ENCODE measurements around the gene CAVIN1.
A peak's percentile ranks its signal among the peaks of the same experiment; 100 is the strongest.

CAVIN1 gene

GRCh38 chr17:42405076-42405475 lies 18.0 kb downstream of the CAVIN1 start:
- Histone ChIP-seq H4K20me1 (ENCODE audit: low read depth, low read length) (no peaks in the 10 kb centered on the region), H3K9me3 (ENCODE audit: insufficient read depth, low read length) (no peaks in the 10 kb centered on the region), H3K9me2 (replicated peaks; ENCODE audit: insufficient read depth, low read length) (no peaks in the 10 kb centered on the region), H3K36me3 (ENCODE audit: low read length) (no peaks in the 10 kb centered on the region), H3K79me2 (ENCODE audit: insufficient read depth, low read length) (no peaks in the 10 kb centered on the region), H3K27me3 (ENCODE audit: low read length) (no peaks in the 10 kb centered on the region), H3K9ac (ENCODE audit: low read length) (no peak overlapping the region), H3K4me3 (ENCODE audit: insufficient read depth, low read length, poor library complexity, severe bottlenecking) (no peak overlapping the region), H2AFZ (ENCODE audit: low read depth, low read length, severe bottlenecking) (no peak overlapping the region), H3F3A (ENCODE audit: insufficient read depth) (no peaks in the 10 kb centered on the region), H3K27ac (ENCODE audit: low read depth, low read length) (no peak overlapping the region), H3K4me2 (ENCODE audit: low read depth, low read length, poor library complexity, severe bottlenecking) (no peak overlapping the region)
- TF ChIP-seq EZH2phosphoT487 (conservative IDR thresholded peaks at IDR 0.05; ENCODE audit: low read length) (no peak), CTCF (IDR thresholded peaks at IDR 0.05; ENCODE audit: insufficient read depth, low read length, poor library complexity, severe bottlenecking) (no peak)

GRCh38 chr17:42404326-42405055 lies 18.6 kb downstream of the CAVIN1 start:
- Histone ChIP-seq H3K4me3 (ENCODE audit: insufficient read depth, low read length, poor library complexity, severe bottlenecking) (no peak overlapping the region), H3K9me3 (ENCODE audit: insufficient read depth, low read length) (no peaks in the 10 kb centered on the region), H3K36me3 (ENCODE audit: low read length) (no peaks in the 10 kb centered on the region), H3K9ac (ENCODE audit: low read length) (no peak overlapping the region), H3K27me3 (ENCODE audit: low read length) (no peaks in the 10 kb centered on the region), H3K79me2 (ENCODE audit: insufficient read depth, low read length) (no peaks in the 10 kb centered on the region), H4K20me1 (ENCODE audit: low read depth, low read length) (no peaks in the 10 kb centered on the region), H3K4me2 (ENCODE audit: low read depth, low read length, poor library complexity, severe bottlenecking) (no peak overlapping the region), H3K9me2 (replicated peaks; ENCODE audit: insufficient read depth, low read length) (no peaks in the 10 kb centered on the region), H2AFZ (ENCODE audit: low read depth, low read length, severe bottlenecking) (no peak overlapping the region), H3K27ac (ENCODE audit: low read depth, low read length) (no peak overlapping the region), H3F3A (ENCODE audit: insufficient read depth) (no peaks in the 10 kb centered on the region)
- TF ChIP-seq CTCF (IDR thresholded peaks at IDR 0.05; ENCODE audit: insufficient read depth, low read length, poor library complexity, severe bottlenecking) (no peak), EZH2phosphoT487 (conservative IDR thresholded peaks at IDR 0.05; ENCODE audit: low read length) (no peak)

GRCh38 chr17:42403150-42403549 lies 19.9 kb downstream of the CAVIN1 start:
- Histone ChIP-seq H2AFZ (ENCODE audit: low read depth, low read length, severe bottlenecking) (no peak overlapping the region), H3K9ac (ENCODE audit: low read length) (no peak overlapping the region), H3K9me3 (ENCODE audit: insufficient read depth, low read length) (no peaks in the 10 kb centered on the region), H3K4me3 (ENCODE audit: insufficient read depth, low read length, poor library complexity, severe bottlenecking) (no peak overlapping the region), H3K4me2 (ENCODE audit: low read depth, low read length, poor library complexity, severe bottlenecking) (no peak overlapping the region), H3F3A (ENCODE audit: insufficient read depth) (no peaks in the 10 kb centered on the region), H3K27ac (ENCODE audit: low read depth, low read length) (no peak overlapping the region), H3K79me2 (ENCODE audit: insufficient read depth, low read length) (no peaks in the 10 kb centered on the region), H3K27me3 (ENCODE audit: low read length) (no peaks in the 10 kb centered on the region), H4K20me1 (ENCODE audit: low read depth, low read length) (no peaks in the 10 kb centered on the region), H3K9me2 (replicated peaks; ENCODE audit: insufficient read depth, low read length) (no peaks in the 10 kb centered on the region), H3K36me3 (ENCODE audit: low read length) (no peaks in the 10 kb centered on the region)
- no peak for TF ChIP-seq EZH2phosphoT487 (conservative IDR thresholded peaks at IDR 0.05; ENCODE audit: low read length)
- TF ChIP-seq CTCF (IDR thresholded peaks at IDR 0.05; ENCODE audit: insufficient read depth, low read length, poor library complexity, severe bottlenecking): peak; percentile 31

Measured in SU-DHL-6 (cell line).